SKM-1 (cell line): ENCODE data around the gene FGGY.
"Not testable (repeated sequence)": the region's sequence is repeated elsewhere in the genome, so short reads cannot be mapped to it uniquely, and the experiment has no call there.

Experiments
- DNase-seq: peaks from one replicate; lab custom pipeline; 2025; ENCODE audit not compliant: unreplicated experiment; lab: John Stamatoyannopoulos, UW

The FGGY gene, protein sequence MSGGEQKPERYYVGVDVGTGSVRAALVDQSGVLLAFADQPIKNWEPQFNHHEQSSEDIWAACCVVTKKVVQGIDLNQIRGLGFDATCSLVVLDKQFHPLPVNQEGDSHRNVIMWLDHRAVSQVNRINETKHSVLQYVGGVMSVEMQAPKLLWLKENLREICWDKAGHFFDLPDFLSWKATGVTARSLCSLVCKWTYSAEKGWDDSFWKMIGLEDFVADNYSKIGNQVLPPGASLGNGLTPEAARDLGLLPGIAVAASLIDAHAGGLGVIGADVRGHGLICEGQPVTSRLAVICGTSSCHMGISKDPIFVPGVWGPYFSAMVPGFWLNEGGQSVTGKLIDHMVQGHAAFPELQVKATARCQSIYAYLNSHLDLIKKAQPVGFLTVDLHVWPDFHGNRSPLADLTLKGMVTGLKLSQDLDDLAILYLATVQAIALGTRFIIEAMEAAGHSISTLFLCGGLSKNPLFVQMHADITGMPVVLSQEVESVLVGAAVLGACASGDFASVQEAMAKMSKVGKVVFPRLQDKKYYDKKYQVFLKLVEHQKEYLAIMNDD

DNA sequence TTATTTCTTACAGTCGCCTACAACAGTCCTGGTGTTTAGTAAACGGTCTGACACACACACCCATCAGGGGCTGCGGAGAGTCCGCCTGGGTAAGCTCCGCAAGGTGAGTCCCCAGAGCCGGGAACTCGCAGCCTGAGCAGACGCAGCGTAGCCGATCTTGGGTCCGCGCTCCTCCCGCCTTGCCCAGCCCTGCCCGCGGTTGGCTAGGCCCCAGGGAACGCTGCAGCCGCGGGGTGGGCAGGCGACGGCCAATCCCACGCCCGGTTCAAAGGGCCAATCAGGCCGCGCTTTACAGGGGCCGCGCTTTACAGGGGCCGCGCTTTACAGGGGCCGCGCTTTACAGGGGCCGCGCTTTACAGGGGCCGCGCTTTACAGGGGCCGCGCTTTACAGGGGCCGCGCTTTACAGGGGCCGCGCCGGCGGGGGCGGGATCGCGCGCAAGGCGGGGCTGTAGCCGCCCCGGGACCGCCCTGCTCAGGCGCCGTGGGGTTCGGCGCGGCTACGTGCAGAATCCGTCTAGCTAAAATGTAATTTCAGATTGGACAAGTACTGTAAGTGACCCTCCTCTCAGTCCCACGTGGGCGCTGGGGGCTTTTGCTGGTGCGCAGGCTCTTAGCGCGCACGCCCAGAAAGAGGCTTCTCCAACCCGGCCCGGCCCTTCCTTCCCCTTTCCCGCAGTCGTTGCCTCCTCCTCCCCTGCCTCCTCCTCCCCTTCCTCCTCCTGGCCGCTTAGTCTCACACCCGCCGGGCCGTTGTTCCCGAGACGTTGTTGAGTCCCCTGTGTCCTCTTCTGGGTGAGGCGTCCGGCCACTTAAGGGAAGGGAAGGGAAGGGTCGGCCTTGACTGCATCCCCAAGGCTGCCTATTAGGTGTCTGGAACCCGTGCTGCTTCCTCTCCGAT is at the start of gene FGGY:
Gene FGGY, plus strand, starts transcription at position 737 of the 899 bp plus-strand sequence. CDS start 24,456 bp downstream, outside the sequence.
- DNase-seq, result peak; percentile 94

DNA sequence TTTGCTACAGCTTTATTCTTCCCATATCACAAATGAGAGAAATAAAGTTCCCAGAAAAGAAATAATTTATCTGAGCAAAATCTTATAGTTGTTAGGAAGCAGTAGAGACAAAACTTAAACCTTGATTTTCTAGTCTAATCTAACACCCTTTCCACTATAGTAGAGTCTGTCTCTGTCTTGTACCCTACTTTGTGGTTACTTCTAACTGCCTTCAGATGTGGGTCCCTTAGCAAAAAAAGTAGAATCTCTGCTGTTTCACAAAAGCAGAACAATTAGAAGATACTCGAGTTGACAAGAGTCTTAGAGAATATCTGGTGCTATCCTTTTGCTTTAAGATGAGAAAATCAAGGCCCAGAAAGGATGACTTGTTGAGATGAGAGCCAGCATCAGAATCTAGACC is 48.1 kb upstream of the FGGY start:
- no peak for DNase-seq

DNA sequence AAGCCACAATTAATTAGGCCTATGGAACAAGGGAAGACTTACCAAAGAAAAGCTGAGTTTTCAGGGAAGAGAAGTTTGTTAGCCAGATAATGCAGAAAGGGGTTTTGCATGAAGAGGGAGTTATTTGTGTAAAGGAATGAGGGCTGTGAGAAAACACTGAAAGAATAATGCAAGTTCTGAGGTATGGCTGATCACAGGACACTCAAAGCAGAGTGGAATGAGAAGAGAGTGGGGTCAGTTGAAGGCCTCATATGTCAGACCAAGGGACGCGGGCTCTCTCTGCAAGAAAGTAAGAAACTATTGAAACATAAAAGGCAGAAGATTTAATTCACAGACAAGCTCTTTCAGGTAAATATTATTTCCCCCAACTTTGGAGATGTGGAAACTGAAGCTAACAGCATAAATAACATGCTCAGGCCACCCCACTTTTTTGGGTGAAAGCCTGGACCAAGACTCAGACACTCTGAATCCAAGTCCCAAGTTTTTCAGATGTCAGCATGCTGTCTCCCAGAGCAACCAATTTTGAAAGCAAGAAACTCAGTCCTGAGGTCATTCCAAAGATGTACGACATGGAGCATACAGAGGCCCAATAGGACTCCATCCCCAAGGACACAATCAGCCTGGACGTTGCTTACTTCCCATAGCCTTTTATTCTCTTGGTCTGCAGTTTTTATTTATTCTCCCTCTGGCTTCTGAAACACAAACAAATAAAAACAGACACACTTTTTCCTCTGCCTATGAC is 47.3 kb upstream of the FGGY start:
- no peak for DNase-seq

DNA sequence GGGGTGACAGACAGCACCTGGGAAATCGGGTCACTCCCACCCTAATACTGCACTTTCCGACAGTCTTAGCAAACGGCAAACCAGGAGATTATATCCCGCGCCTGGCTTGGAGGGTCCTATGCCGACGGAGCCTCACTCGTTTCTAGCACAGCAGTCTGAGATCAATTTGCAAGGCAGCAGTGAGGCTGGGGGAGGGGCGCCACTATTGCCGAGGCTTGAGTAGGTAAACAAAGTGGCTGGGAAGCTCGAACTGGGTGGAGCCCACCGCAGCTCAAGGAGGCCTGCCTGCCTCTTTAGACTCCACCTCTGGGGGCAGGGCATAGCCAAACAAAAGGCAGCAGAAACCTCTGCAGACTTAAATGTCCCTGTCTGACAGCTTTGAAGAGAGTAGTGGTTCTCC is 45.8 kb upstream of the FGGY start:
- DNase-seq, result not testable (repeated sequence)

DNA sequence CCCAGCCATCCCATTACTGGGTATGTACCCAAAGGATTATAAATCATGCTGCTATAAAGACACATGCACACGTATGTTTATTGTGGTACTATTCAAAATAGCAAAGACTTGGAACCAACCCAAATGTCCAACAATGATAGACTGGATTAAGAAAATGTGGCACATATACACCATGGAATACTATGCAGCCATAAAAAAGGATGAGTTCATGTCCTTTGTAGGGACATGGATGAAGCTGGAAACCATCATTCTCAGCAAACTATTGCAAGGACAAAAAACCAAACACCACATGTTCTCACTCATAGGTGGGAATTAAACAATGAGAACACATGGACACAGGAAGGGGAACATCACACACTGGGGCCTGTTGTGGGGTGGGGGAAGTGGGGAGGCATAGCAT is 40.5 kb upstream of the FGGY start:
- not testable (repeated sequence) for DNase-seq

DNA sequence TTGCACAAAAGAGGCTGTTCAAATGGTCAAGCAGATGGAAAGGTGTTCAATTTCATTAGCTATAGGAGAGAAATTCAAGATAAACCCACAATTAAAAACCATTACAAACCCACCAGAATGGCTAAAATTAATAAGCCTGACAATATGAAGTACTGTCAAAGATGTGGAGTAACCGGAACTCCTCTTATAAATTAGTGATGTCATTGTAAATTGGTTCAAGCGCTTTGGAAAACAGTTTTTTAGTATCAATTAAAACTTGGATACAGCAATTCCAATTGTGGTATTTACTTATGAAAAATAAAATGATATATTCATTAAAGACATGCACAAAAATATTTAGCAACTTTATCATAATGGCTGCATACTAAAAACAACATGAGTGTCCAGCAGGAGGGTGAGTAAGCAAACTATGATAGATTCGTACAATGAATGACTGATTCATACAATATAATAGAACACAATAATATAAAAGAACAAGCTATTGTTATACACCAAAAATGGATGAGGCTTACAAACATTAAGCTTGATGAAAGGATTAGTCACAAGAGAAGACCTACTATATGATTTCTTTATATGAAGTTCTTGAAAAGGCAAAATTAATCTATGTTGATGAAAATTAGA is 38.4 kb upstream of the FGGY start:
- DNase-seq, result no peak

DNA sequence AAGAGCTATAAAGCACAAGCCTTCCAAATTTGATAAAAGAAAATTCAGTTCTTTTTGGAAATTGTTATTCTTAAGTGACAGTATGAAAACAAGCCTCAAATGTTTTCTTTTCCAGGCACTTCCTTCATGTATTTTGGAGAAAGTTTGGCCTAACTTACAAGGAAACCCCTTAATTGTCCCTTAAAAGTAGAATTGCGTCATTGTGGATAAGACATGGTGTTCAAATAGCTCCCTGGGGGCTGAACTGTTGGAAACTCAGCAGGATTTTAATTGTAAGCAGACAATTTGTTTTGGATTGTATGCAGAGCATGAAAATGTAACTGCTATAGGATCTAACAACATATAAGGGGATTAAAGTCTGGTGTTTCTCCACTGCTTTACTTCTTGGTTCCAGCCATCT is 35.4 kb upstream of the FGGY start:
- no peak for DNase-seq

DNA sequence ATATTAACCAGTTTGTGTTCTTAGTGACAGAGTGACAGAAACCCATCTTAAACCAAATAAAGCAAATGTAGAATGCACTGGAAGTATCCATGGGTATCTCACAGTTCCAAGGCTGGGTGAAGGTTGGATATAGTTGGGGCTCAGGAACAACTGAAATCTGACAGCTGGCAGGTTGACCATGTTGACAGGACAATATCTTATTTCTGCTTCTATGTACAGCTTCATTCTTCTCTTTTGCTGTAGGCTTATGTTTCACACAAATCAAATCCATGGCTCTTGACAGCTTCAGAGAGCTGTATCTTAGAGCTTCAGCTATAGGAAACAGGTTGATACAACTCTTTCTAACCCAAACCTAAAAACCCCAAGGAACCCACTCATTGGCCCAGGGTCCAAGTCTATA is 34.3 kb upstream of the FGGY start:
- no peak for DNase-seq

DNA sequence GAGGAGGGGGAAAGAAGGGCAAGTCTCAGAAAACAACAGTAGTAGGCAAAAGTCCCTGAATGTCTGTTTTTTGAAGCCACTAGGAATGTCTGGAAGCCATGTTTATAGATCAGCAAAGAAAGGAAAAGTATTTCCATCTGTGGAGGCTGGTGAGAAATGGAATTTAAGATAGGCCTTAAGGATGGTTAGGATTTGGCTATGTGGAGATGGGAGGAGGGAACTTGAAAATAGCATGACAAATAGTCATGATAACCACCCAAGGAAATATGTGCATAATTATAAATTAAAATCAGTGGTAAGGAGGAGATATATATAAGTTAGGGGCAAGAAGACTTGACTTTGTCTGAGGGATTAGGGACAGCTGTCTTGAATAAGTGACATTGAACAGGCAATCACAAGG is 33.8 kb upstream of the FGGY start:
- no peak for DNase-seq

DNA sequence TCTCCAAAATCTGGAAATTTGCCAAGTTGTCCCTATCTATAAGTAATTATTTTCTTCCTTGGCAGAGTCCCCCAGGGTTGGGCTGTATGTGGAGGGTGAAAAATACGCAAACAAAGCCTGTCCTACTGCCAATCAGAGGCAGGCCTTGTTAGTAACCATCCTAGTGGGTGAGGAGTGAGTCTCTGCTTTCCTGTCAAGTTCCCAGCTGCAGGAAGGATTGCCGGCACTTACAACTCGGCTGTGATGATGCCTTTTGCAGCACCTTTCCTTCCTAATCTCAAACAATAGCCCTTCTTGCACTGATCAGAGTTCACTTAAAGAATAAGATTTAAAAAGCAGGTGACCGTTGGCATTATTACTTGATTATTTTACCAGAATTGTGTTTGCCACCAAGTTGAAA is 31.3 kb upstream of the FGGY start:
- no peak for DNase-seq

DNA sequence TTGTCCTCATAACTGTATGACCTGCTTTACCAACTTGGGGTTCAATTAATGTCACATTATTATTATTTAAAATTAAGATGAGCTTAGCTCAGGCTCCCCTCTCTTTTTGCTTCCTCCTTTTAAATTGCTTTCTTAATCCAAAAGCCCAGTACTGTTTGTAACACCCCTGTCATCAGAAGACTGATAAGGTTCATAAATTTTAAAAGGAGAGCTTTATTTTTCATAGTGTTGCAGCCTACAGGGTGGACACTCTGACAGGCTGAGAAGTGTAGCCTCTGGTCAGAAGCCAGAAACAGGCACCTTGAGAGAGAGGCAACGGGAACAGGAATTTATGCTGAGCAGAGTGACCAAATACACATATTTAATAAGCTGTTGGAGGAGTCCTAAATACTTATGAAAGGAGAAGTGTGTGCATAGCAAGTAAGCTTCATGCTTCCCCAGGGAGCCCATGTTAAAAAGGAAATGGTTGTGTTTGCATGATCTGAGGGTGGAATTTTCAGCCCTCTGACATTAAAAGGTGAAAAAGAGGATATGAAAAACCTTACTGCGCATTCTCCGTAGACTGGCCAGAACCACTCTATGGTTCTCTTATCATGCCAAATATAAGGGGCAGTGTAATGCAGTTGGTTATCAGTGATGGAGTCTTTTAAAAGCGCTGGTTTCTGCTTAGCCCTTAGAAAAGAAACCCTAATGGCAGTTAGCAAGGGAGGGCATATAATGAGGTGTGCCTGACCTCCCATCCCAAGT is 30.5 kb upstream of the FGGY start:
- DNase-seq, result peak; percentile 8

DNA sequence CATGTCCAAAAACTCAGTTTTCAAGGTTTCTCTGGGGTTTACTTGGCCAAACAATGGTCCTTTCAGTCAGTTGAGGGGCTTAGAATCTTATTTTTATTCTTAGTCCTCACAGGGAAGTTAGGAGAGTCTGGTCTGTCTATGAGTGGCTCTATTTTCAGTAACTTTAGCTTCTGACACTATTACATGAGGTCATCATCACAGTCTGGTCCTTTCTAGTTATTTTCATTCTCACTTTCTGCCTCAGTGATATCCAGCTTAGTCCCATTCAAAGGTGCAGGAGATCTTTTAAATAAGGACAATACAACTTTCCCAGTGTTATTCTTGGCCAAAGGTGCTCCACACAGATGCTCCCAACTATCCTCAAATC is 30.0 kb upstream of the FGGY start:
- no peak for DNase-seq

DNA sequence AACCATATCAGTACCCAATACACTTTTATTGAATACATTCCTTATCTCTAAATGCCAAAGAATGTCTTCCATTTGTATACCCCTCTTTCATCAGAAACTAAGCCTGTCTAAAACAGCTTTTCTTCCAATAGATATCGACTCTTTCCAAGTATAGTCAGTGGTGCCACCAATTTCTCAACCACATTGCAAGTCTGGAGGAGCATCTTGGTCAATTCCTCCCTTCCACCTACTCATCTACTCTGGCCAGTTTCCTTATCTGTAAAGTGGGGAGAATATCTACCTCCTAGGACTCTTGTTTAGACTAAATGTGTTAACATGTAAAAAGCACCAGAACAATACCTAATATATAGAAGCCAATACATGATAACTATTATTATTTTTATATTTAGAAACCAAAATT is 28.5 kb upstream of the FGGY start:
- no peak for DNase-seq

DNA sequence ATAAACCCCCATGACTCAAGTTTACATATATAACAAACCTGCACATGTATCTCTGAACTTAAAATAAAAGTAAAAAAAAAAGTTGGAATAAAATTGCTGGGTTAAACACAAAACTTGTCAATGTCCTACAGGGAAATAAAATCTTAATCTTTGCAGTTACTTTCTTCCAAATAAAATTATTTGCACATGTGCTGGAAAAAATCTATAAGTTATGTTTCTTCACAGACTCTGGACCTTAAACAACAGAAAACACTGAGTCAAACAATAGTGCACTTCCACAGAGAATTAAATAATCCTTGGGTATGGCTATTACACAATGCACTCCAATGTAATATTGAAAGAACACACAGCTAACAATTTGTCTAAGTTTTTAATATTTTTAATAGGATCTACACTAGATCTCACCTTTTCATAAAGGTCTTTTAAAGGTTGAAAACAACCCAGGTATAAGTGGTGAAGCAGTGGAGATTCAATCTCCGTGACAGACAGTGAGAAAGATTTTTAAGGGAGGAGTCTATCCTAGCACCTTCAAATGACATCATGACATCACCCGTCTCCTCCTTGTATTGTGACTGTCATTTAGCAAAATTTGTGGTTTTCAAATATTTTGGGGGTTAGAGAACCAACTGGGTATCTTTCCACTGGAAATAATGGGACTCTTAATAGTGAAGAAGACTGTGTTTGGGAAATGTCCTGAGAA is 25.2 kb upstream of the FGGY start:
- no peak for DNase-seq

DNA sequence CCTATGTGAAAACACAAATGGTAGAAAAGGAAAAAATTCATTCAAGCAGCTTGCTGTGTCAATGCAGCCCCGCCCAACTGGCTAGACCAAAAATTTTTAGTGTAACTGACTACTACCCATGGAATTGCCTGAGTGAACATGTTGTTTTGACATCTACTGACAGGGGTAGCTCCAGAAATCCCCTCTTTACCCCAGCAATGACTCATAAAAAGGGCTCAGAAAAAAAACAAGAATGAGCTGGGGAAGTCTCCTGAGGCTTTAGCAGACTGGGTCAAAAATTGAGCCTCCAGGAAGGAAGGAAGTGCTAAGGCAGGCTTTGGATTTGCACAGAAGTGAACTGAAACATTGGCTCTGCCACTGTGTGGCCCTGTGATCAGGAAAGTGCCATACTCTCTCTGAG is 24.4 kb upstream of the FGGY start:
- no peak for DNase-seq

DNA sequence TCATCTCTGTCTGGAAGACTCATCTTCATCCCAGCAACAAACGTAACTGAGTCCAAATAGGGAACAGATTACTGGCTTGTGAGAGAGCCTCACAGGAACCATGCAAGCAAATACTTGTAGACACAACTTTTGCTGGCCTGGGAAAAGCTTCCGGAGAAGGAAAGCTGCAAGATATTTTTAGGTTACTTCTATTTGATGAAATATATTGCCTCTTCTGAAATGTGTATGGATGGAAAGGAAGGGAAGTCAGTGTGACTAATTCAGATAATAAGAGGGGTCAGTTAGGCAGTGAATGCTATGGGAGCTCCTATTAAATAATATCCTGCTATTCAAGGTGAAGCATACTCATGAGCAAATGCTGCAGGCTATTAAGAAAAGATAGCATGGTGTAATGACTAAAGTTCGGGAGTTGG is 20.4 kb upstream of the FGGY start:
- DNase-seq, result no peak

DNA sequence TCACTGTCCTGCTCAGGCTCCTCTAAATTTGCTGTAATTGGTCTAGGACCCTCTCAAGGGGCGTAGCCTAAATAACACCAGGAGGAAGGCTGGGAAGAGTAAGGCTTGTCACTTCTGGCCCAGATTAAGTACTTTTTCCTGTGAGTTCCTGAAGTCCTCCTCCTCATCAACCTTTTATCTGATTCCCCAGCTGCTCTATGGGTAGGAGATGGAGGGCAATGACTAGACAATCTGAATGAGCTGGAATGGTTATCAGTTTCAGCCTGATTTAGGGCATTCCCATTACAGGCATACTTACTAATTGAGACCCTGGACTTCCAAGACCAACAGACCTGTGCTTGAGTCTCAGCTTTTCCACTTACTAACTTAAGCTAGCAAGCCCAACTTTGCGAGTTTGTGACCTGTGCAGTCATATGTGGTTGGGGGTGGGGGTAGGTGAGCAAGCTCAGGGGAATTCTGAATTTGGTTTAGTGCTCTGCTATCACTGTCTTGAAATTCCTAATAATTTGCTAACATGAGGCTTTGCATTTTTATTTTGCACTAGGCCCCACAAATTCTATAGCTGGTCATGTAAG is 18.0 kb upstream of the FGGY start:
- no peak for DNase-seq

DNA sequence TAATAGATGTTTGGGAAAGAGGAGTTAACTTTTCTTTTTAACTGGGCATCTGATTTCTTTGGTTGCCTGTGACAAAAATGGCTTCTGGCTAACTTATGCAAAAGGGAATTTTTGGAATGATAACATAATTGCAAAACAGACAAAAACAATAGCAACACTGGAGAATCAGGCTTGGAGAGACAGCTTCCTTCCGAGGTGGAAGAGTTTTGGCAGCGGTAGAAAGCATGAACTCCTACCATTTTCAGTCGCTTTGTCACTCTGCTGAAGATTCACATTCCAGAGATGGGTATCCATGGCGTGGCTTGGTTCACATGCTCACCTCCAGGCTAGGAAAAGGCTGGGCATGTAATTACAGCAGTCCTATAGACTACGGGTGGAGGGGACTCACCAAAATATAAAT is 17.2 kb upstream of the FGGY start:
- DNase-seq, result no peak

DNA sequence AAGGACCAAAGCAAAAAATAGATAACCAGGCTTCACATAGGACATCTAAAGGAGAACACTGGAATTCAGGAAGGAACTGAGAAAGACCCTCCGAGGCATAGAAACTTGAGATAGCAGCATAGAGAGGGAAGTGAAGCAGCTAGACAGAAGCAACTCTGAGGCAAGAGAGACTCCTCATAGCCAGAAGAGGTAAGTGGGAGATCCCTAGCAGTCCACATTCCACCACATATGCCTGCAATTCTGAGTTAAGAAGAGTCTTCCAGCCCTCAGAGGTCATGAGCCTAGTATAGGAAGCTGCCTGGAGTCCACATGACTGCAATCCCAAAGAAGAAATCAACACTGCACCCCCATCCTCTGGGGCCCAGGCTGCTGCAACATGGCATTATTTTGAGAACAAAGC is 13.9 kb upstream of the FGGY start:
- peak; percentile 4 for DNase-seq
